ACC112 (cell line): ENCODE measurements around the gene GCHFR.

Experiments used
- H2AFZ ChIP-seq: fragments of 200-600 bp; sonication (generic); one replicate; pipeline ENCODE4 v1.6.0; 2017; ENCODE audit warnings: antibody characterized with exemption, low read length; ENCODE audit not compliant: unreplicated experiment
- H3K27ac ChIP-seq: fragments of 200-600 bp; sonication (generic); 2 replicates; pipeline ENCODE4 v1.5.1; 2014; ENCODE audit warnings: low read depth, mild to moderate bottlenecking, antibody characterized with exemption, low read length, moderate library complexity
- H3K27me3 ChIP-seq: fragments of 200-600 bp; sonication (generic); 2 replicates; pipeline ENCODE4 v1.6.1; 2014; ENCODE audit warnings: mild to moderate bottlenecking, antibody characterized with exemption, low read length, moderate library complexity, mixed read lengths; ENCODE audit not compliant: insufficient read depth
- H3K36me3 ChIP-seq: fragments of 200-600 bp; sonication (generic); 2 replicates; pipeline ENCODE4 v1.6.1; 2016; ENCODE audit warnings: mild to moderate bottlenecking, antibody characterized with exemption, low read length, moderate library complexity, mixed read lengths; ENCODE audit not compliant: insufficient read depth
- H3K4me1 ChIP-seq: fragments of 200-600 bp; sonication (generic); one replicate; pipeline ENCODE4 v1.6.1; 2016; ENCODE audit warnings: low read length, mixed read lengths; ENCODE audit not compliant: insufficient read depth, unreplicated experiment, control insufficient read depth
- H3K4me3 ChIP-seq: fragments of 200-600 bp; sonication (generic); 2 replicates; pipeline ENCODE4 v1.5.1; 2014; ENCODE audit warnings: mild to moderate bottlenecking, low read depth, low read length
- H3K79me2 ChIP-seq: fragments of 200-600 bp; sonication (generic); one replicate; pipeline ENCODE4 v1.6.0; 2016; ENCODE audit warnings: low read length; ENCODE audit not compliant: control insufficient read depth, unreplicated experiment, insufficient read depth

Gene GCHFR

GRCh38 chr15:40793216-40793989 is 29.5 kb downstream of the GCHFR start:
- H2AFZ ChIP-seq = no peak overlapping the region
- H3K4me1 ChIP-seq = peaks cover 19% of the 10 kb centered on the region
- H3K4me3 ChIP-seq = peak overlapping the region; percentile 22
- H3K27me3 ChIP-seq = no peaks in the 10 kb centered on the region
- H3K27ac ChIP-seq = peak overlapping the region; percentile 78
- H3K79me2 ChIP-seq = peaks cover 34% of the 10 kb centered on the region
- H3K36me3 ChIP-seq = 0 out of 2 replicates have a peak, but pooled peaks cover 3% of the 10 kb centered on the region

- Histone ChIP-seq H3K36me3 (0 out of 2 replicates have a peak, but pooled peaks cover 3% of the 10 kb centered on the region), H3K27ac (no peak overlapping the region), H3K4me1 (peaks cover 15% of the 10 kb centered on the region), H2AFZ (no peak overlapping the region), H3K27me3 (no peaks in the 10 kb centered on the region), H3K4me3 (no peak overlapping the region), H3K79me2 (peaks cover 31% of the 10 kb centered on the region)
These were observed 32.2 kb downstream of the GCHFR start for GRCh38 chr15:40796041-40796440.

- Histone ChIP-seq H3K27me3 (no peaks in the 10 kb centered on the region), H2AFZ (no peak overlapping the region), H3K79me2 (peaks cover 31% of the 10 kb centered on the region), H3K27ac (no peak overlapping the region), H3K36me3 (0 out of 2 replicates have a peak, but pooled peaks cover 3% of the 10 kb centered on the region), H3K4me1 (peaks cover 15% of the 10 kb centered on the region), H3K4me3 (no peak overlapping the region)
These were observed 32.6 kb downstream of the GCHFR start for GRCh38 chr15:40796512-40796911.

GRCh38 chr15:40799523-40799922 is 35.7 kb downstream of the GCHFR start:
- H3K4me3 ChIP-seq = no peak overlapping the region
- no peaks in the 10 kb centered on the region for H3K27me3 ChIP-seq
- no peaks in the 10 kb centered on the region for H3K36me3 ChIP-seq
- no peaks in the 10 kb centered on the region for H3K4me1 ChIP-seq
- no peak overlapping the region for H3K27ac ChIP-seq
- H3K79me2 ChIP-seq = peaks cover 41% of the 10 kb centered on the region
- H2AFZ ChIP-seq = no peak overlapping the region

GRCh38 chr15:40803076-40803475 is 39.2 kb downstream of the GCHFR start:
- peaks cover 6% of the 10 kb centered on the region for H3K4me1 ChIP-seq
- no peaks in the 10 kb centered on the region for H3K27me3 ChIP-seq
- H3K79me2 ChIP-seq = peaks cover 49% of the 10 kb centered on the region
- no peak overlapping the region for H3K4me3 ChIP-seq
- H2AFZ ChIP-seq = no peak overlapping the region
- no peaks in the 10 kb centered on the region for H3K36me3 ChIP-seq
- no peak overlapping the region for H3K27ac ChIP-seq

- Histone ChIP-seq H3K27me3 (no peaks in the 10 kb centered on the region), H3K4me3 (no peak overlapping the region), H3K79me2 (peaks cover 48% of the 10 kb centered on the region), H2AFZ (no peak overlapping the region), H3K27ac (no peak overlapping the region), H3K4me1 (peaks cover 10% of the 10 kb centered on the region), H3K36me3 (no peaks in the 10 kb centered on the region)
These were observed 39.8 kb downstream of the GCHFR start for GRCh38 chr15:40803688-40804087.

GRCh38 chr15:40806672-40807027 is 42.8 kb downstream of the GCHFR start:
- Histone ChIP-seq H3K79me2 (peaks cover 44% of the 10 kb centered on the region), H3K36me3 (0 out of 2 replicates have a peak, but pooled peaks cover 5% of the 10 kb centered on the region), H3K4me1 (peaks cover 10% of the 10 kb centered on the region), H3K27me3 (no peaks in the 10 kb centered on the region), H3K27ac (peak overlapping the region; percentile 63; the same call in 1 of the 2 replicates), H3K4me3 (peak overlapping the region; percentile 93), H2AFZ (peak overlapping the region; percentile 94)

- peak within 1 kb of the TSS; percentile 94 for H2AFZ ChIP-seq
- no peaks in the 10 kb centered on the region for H3K27me3 ChIP-seq
- peaks cover 40% of the 10 kb centered on the region for H3K79me2 ChIP-seq
- H3K4me3 ChIP-seq = peak within 1 kb of the TSS; percentile 93
- H3K4me1 ChIP-seq = peaks cover 10% of the 10 kb centered on the region
- H3K36me3 ChIP-seq = 0 out of 2 replicates have a peak, but pooled peaks cover 5% of the 10 kb centered on the region
- H3K27ac ChIP-seq = peak within 1 kb of the TSS; percentile 63
These were observed 43.4 kb downstream of the GCHFR start, which contains the start of the genes DNAJC17 and ZFYVE19 for GRCh38 chr15:40807028-40807887. Gene DNAJC17 (minus strand): TSS chr15:40807473. CDS start chr15:40807446, 27 bp downstream. Gene ZFYVE19 (plus strand): TSS chr15:40807089. CDS start chr15:40807590, 501 bp downstream.

- peak overlapping the region; percentile 65 for H2AFZ ChIP-seq
- H3K4me1 ChIP-seq = peaks cover 10% of the 10 kb centered on the region
- H3K36me3 ChIP-seq = 0 out of 2 replicates have a peak, but pooled peaks cover 5% of the 10 kb centered on the region
- H3K4me3 ChIP-seq = peak overlapping the region; percentile 93
- H3K27me3 ChIP-seq = no peaks in the 10 kb centered on the region
- H3K27ac ChIP-seq = no peak overlapping the region
- H3K79me2 ChIP-seq = peaks cover 34% of the 10 kb centered on the region
These were observed 44.1 kb downstream of the GCHFR start for GRCh38 chr15:40807888-40808461.

GRCh38 chr15:40808861-40809450 is 45.1 kb downstream of the GCHFR start:
- H3K27ac ChIP-seq = no peak overlapping the region
- H2AFZ ChIP-seq = no peak overlapping the region
- H3K36me3 ChIP-seq = peaks cover 8% of the 10 kb centered on the region; the same call in 1 of the 2 replicates
- no peak overlapping the region for H3K4me3 ChIP-seq
- peaks cover 10% of the 10 kb centered on the region for H3K4me1 ChIP-seq
- no peaks in the 10 kb centered on the region for H3K27me3 ChIP-seq
- peaks cover 25% of the 10 kb centered on the region for H3K79me2 ChIP-seq
